K562 (cell line): ENCODE measurements around the gene ATAD3B. TPM values are rescaled to one million over a fixed set of nuclear protein-coding genes. Genes with fewer than 3 reads are reported as not detected.

Experiments used
- ARID4B ChIP-seq: sonication (generic); formaldehyde crosslinking; IDR thresholded peaks from 2 replicates; pipeline ENCODE4 v1.8.0; 2022; ENCODE audit warnings: mild to moderate bottlenecking, missing genetic modification reagents
- BHLHE40 ChIP-seq: IDR thresholded peaks from 2 replicates; pipeline ENCODE4 v1.6.1; 2011; ENCODE audit warnings: low read length, improper control_type of control experiment
- BRF2 ChIP-seq: IDR thresholded peaks from 3 replicates; pipeline ENCODE4 v1.6.1; 2011; ENCODE audit warnings: borderline replicate concordance, mild to moderate bottlenecking; ENCODE audit not compliant: insufficient read length, insufficient read depth
- DMBX1 ChIP-seq: fragments of 250-450 bp; sonication (Bioruptor Pico); IDR thresholded peaks from 2 replicates; pipeline ENCODE4 v1.8.0; 2022; ENCODE audit warnings: inconsistent platforms, mild to moderate bottlenecking, moderate library complexity, borderline replicate concordance
- DPF2 ChIP-seq: fragments of 450-650 bp; IDR thresholded peaks from 2 replicates; pipeline ENCODE4 v1.6.1; 2016
- NR0B1 ChIP-seq: fragments of 450-650 bp; IDR thresholded peaks from one replicate; pipeline ENCODE4 v1.6.1; 2018; ENCODE audit warnings: mild to moderate bottlenecking, moderate library complexity; ENCODE audit not compliant: partially characterized antibody
- NR4A1 ChIP-seq, 2 experiments: fragments of 250-450 bp in 1 of 2; fragments of 450-650 bp in 1 of 2; sonication (Bioruptor Pico) in 1 of 2; IDR thresholded peaks; 2 replicates each; pipeline versions ENCODE4 v1.4.0 to v1.6.1; 2016 to 2020; ENCODE audit warnings: mild to moderate bottlenecking in 2 of 2, missing compliant biosample characterization in 1 of 2, missing genetic modification characterization in 1 of 2, moderate library complexity in 1 of 2
- SIN3A ChIP-seq, 2 experiments: fragments of 150-350 bp in 1 of 2; IDR thresholded peaks; 2 replicates each; pipeline ENCODE4 v1.6.1; 2011 to 2016; ENCODE audit warnings: borderline replicate concordance in 2 of 2, low read depth in 2 of 2, low read length in 2 of 2, mild to moderate bottlenecking in 2 of 2, moderate library complexity in 2 of 2; ENCODE audit not compliant: control insufficient read depth in 1 of 2
- ZBTB1 ChIP-seq: sonication (generic); formaldehyde crosslinking; IDR thresholded peaks from 2 replicates; pipeline ENCODE4 v1.8.1; 2023; ENCODE audit warnings: missing genetic modification reagents, low read depth, mild to moderate bottlenecking, borderline replicate concordance
- ZBTB17 ChIP-seq: fragments of 450-650 bp; formaldehyde crosslinking; IDR thresholded peaks from 2 replicates; pipeline ENCODE4 v1.4.0; 2020; ENCODE audit warnings: mild to moderate bottlenecking
- ZBTB26 ChIP-seq: fragments of 450-650 bp; formaldehyde crosslinking; IDR thresholded peaks from 2 replicates; pipeline ENCODE4 v1.4.0; 2022; ENCODE audit warnings: missing genetic modification characterization
- ZNF184 ChIP-seq: sonication (generic); formaldehyde crosslinking; IDR thresholded peaks from 2 replicates; pipeline ENCODE4 v1.5.0; 2020; ENCODE audit warnings: missing genetic modification reagents
- ZNF518B ChIP-seq: fragments of 250-450 bp; sonication (Bioruptor Pico); IDR thresholded peaks from 2 replicates; pipeline ENCODE4 v1.5.0; 2021; ENCODE audit warnings: mild to moderate bottlenecking, moderate library complexity
- polyA plus RNA-seq, 8 experiments: library from polyadenylated mRNA; depleted of rRNA in 4 of 8; stranded (reverse) in 5 of 8; unstranded in 3 of 8; fragments of >200 nt; fragmentation: Nextera tagmentation in 2 of 8; fragmentation: Illumina TruSeq in 1 of 8; extraction: Ambion mirVana in 2 of 8; extraction: Trizol in 1 of 8; gene quantifications; 2 replicates each; pipeline versions ENCODE4 v1.2.1 to v1.2.3, GENCODE V29; 2011 to 2014; ENCODE audit warnings: inconsistent platforms in 1 of 8, missing spikeins in 1 of 8
- total RNA-seq, 7 experiments: library from RNA; depleted of rRNA in 6 of 7; stranded (reverse); fragments of >200 nt in 6 of 7; fragmentation: Illumina TruSeq in 2 of 7; extraction: Trizol in 2 of 7; gene quantifications; 2 replicates each; pipeline versions ENCODE4 v1.2.1 to v1.2.3, GENCODE V29; 2011 to 2021; ENCODE audit warnings: low replicate concordance in 1 of 7

ATAD3B gene
- total and polyA plus RNA-seq, 9 of the 15 experiments (the other 6 are each of a cell fraction or from before 2014, with no cell fraction given) = 0.07 to 113 (median 27.7) TPM

- TF ChIP-seq ZBTB1 (CRISPR knock-in tag) = peak; percentile 80
- peak; percentile 70 for TF ChIP-seq ZBTB17 (CRISPR knock-in tag)
- peak; percentile 30; the same call in 1 of the 2 replicates for TF ChIP-seq DPF2
- TF ChIP-seq DMBX1 (CRISPR knock-in tag) = no peak
- TF ChIP-seq ZNF518B (CRISPR knock-in tag) = no peak
- no peak for TF ChIP-seq ZNF184 (CRISPR knock-in tag)
- TF ChIP-seq NR0B1 = no peak
- TF ChIP-seq BHLHE40 = peak; percentile 40; the same call in 1 of the 2 replicates
- 0 out of 2 replicates have a peak, but pooled peaks have one; percentile 13 for TF ChIP-seq NR4A1 (CRISPR knock-in tag; IDR thresholded peaks at IDR 0.05)
- TF ChIP-seq NR4A1 (tag; IDR thresholded peaks at IDR 0.05) = no peak
- TF ChIP-seq BRF2 = no peak
- 0 out of 2 replicates have a peak, but pooled peaks have one; percentile 58 for TF ChIP-seq ARID4B (CRISPR knock-in tag)
- peak in 1 of 2 experiments; percentile 59; a peak in 2 of 4 replicates for TF ChIP-seq SIN3A (IDR thresholded peaks at IDR 0.05; ENCODE audit: borderline replicate concordance in 2 of 2, control insufficient read depth in 1 of 2, low read depth in 2 of 2, low read length in 2 of 2)
- 0 out of 2 replicates have a peak, but pooled peaks have one; percentile 28 for TF ChIP-seq ZBTB26 (CRISPR knock-in tag)
Observed at GRCh38 chr1:1435106-1435903, 36.3 kb upstream of the ATAD3B start, which contains the start of gene VWA1 (continued).
